ENCODE results near the gene ALG2. TPM values are rescaled to one million over a fixed set of nuclear protein-coding genes. Genes with fewer than 3 reads are reported as not detected.

Gene ALG2
- total and polyA plus RNA-seq, 9 of the 15 experiments (the other 6 are each of a cell fraction or from before 2014, with no cell fraction given): 4.9 to 41.9 (median 20.2) TPM

DNA sequence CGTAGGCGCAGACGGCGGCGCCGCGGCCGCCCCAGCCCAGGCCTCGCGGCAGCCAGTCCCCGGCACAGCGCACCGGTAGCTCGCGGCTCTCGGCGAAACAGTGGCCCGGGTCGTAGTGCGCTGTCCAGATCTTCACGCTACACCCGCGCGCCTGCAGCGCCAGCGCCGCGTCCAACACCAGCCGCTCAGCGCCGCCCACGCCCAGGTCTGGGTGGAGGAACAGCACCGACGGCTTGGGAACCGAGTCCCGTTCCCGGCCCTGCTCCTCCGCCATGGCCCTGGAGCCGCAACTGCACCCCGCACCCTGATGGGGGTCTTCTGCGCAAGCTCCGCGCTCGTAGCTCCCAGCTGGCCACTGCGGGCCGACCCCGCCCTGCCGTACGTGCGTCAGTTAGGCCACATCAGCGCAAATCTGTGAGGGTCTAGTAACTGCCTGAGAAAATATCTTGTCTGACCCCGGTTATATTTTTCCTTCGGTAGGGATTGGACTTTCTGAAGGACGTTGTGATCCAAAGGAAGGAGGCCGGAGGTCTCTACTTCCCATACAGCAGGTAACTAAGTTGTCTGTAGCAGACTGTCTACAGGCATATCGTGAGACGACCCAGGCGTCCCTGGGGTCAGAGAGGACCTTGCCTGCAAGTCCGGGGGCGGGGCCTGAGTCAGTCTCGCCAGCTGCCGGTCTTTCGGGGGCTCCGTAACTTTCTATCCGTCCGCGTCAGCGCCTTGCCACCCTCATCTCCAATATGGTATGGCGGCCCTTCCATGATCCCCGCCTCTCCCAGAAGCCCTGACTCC is at the start of gene ALG2, which contains the start of gene SEC61B (continued):
- TF ChIP-seq, protein P1, sequence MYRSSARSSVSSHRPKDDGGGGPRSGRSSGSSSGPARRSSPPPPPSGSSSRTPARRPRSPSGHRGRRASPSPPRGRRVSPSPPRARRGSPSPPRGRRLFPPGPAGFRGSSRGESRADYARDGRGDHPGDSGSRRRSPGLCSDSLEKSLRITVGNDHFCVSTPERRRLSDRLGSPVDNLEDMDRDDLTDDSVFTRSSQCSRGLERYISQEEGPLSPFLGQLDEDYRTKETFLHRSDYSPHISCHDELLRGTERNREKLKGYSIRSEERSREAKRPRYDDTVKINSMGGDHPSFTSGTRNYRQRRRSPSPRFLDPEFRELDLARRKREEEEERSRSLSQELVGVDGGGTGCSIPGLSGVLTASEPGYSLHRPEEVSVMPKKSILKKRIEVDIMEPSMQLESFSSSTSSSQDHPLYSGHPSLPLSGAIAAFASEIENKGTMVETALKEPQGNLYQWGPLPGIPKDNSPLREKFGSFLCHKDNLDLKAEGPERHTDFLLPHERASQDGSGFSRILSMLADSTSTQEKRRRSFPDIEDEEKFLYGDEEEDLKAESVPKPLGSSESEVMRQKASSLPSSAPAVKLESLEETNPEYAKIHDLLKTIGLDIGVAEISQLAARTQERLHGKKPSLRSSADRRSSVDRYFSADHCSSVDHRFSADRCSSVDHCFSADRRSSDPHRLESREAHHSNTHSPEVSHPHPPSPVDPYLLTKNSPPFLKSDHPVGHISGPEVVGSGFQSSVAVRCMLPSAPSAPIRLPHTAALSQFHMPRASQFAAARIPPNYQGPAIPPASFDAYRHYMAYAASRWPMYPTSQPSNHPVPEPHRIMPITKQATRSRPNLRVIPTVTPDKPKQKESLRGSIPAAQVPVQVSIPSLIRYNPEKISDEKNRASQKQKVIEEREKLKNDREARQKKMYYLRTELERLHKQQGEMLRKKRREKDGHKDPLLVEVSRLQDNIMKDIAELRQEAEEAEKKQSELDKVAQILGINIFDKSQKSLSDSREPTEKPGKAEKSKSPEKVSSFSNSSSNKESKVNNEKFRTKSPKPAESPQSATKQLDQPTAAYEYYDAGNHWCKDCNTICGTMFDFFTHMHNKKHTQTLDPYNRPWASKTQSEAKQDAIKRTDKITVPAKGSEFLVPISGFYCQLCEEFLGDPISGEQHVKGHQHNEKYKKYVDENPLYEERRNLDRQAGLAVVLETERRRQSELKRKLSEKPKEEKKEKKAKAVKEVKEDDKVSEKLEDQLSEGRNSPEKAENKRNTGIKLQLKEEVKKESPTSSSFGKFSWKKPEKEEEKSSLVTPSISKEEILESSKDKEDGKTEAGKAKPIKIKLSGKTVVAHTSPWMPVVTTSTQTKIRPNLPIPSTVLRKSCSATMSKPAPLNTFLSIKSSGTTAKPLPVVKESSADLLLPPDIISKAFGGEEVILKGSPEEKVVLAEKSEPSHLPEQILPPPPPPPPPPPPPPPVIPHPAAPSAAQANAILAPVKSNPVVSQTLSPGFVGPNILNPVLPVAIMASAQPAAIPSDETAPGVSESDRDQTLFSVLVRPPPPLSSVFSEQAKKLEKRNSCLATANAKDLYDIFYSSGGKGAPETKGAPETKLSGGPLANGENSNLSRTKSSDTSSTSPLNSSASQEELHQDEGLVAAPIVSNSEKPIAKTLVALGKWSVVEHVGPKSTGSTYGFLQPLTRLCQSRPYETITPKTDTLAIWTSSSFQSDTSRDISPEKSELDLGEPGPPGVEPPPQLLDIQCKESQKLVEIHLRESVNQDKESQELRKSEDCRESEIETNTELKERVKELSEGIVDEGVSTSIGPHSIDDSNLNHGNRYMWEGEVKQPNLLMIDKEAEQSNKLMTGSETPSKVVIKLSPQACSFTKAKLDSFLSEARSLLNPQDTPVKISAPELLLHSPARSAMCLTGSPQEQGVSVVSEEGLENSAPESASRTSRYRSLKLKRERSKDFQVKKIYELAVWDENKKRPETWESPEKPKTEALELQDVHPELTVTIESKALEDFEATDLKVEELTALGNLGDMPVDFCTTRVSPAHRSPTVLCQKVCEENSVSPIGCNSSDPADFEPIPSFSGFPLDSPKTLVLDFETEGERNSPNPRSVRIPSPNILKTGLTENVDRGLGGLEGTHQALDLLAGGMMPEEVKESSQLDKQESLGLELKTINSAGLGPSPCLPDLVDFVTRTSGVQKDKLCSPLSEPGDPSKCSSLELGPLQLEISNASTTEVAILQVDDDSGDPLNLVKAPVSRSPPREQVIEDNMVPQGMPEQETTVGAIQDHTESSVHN (IDR thresholded peaks at IDR 0.05; ENCODE audit: borderline replicate concordance in 1 of 2, low read depth in 1 of 2): no peak
- peak; percentile 91 for TF ChIP-seq KLF6 (CRISPR knock-in tag; IDR thresholded peaks at IDR 0.05; ENCODE audit: borderline replicate concordance)
- TF ChIP-seq ZNF197 (CRISPR knock-in tag; IDR thresholded peaks at IDR 0.05; ENCODE audit: low read depth): no peak
- TF ChIP-seq, protein P2, sequence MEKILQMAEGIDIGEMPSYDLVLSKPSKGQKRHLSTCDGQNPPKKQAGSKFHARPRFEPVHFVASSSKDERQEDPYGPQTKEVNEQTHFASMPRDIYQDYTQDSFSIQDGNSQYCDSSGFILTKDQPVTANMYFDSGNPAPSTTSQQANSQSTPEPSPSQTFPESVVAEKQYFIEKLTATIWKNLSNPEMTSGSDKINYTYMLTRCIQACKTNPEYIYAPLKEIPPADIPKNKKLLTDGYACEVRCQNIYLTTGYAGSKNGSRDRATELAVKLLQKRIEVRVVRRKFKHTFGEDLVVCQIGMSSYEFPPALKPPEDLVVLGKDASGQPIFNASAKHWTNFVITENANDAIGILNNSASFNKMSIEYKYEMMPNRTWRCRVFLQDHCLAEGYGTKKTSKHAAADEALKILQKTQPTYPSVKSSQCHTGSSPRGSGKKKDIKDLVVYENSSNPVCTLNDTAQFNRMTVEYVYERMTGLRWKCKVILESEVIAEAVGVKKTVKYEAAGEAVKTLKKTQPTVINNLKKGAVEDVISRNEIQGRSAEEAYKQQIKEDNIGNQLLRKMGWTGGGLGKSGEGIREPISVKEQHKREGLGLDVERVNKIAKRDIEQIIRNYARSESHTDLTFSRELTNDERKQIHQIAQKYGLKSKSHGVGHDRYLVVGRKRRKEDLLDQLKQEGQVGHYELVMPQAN (IDR thresholded peaks at IDR 0.05; ENCODE audit: borderline replicate concordance): peak; percentile 53; the same call in 1 of the 2 replicates
- TF ChIP-seq, protein P3, sequence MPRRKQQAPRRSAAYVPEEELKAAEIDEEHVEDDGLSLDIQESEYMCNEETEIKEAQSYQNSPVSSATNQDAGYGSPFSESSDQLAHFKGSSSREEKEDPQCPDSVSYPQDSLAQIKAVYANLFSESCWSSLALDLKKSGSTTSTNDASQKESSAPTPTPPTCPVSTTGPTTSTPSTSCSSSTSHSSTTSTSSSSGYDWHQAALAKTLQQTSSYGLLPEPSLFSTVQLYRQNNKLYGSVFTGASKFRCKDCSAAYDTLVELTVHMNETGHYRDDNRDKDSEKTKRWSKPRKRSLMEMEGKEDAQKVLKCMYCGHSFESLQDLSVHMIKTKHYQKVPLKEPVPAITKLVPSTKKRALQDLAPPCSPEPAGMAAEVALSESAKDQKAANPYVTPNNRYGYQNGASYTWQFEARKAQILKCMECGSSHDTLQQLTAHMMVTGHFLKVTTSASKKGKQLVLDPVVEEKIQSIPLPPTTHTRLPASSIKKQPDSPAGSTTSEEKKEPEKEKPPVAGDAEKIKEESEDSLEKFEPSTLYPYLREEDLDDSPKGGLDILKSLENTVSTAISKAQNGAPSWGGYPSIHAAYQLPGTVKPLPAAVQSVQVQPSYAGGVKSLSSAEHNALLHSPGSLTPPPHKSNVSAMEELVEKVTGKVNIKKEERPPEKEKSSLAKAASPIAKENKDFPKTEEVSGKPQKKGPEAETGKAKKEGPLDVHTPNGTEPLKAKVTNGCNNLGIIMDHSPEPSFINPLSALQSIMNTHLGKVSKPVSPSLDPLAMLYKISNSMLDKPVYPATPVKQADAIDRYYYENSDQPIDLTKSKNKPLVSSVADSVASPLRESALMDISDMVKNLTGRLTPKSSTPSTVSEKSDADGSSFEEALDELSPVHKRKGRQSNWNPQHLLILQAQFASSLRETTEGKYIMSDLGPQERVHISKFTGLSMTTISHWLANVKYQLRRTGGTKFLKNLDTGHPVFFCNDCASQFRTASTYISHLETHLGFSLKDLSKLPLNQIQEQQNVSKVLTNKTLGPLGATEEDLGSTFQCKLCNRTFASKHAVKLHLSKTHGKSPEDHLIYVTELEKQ (CRISPR knock-in tag; IDR thresholded peaks at IDR 0.05): no peak
- TF ChIP-seq, protein P4, sequence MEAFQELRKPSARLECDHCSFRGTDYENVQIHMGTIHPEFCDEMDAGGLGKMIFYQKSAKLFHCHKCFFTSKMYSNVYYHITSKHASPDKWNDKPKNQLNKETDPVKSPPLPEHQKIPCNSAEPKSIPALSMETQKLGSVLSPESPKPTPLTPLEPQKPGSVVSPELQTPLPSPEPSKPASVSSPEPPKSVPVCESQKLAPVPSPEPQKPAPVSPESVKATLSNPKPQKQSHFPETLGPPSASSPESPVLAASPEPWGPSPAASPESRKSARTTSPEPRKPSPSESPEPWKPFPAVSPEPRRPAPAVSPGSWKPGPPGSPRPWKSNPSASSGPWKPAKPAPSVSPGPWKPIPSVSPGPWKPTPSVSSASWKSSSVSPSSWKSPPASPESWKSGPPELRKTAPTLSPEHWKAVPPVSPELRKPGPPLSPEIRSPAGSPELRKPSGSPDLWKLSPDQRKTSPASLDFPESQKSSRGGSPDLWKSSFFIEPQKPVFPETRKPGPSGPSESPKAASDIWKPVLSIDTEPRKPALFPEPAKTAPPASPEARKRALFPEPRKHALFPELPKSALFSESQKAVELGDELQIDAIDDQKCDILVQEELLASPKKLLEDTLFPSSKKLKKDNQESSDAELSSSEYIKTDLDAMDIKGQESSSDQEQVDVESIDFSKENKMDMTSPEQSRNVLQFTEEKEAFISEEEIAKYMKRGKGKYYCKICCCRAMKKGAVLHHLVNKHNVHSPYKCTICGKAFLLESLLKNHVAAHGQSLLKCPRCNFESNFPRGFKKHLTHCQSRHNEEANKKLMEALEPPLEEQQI (IDR thresholded peaks at IDR 0.05): peak; percentile 39; the same call in 1 of the 2 replicates
